ENCODE data around the gene GDPD2.

GRCh38 chrX:70424801-70425200, 1.7 kb downstream of the GDPD2 start:
- TF ChIP-seq CTCF (conservative IDR thresholded peaks at IDR 0.05 in 1 of 2, IDR thresholded peaks at IDR 0.05 in 1 of 2; ENCODE audit: extremely low read depth in 1 of 2, insufficient read depth in 1 of 2, low read depth in 1 of 2, low read length in 2 of 2) (no peak), EZH2 (IDR thresholded peaks at IDR 0.05; ENCODE audit: borderline replicate concordance, low read length) (no peak)

All from mammary epithelial cell (primary cell).